ENCODE measurements around the gene FIG4.
"Not testable (repeated sequence)": the region's sequence is repeated elsewhere in the genome, so short reads cannot be mapped to it uniquely, and the experiment has no call there.

DNA sequence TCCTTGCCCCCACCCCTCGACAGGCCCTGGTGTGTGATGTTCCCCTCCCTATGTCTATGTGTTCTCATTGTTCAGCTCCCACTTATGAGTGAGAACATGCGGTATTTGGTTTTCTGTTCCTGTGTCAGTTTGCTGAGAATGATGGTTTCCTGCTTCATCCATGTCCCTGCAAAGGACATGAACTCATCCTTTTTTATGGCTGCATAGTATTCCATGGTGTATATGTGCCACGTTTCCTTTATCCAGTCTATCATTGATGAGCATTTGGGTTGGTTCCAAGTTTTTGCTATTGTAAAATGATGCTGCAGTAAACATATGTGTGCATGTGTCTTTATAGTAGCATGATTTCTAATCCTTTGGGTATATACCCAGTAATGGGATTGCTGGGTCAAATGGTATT, 34.2 kb downstream of the FIG4 start:
- TF ChIP-seq, protein P1, sequence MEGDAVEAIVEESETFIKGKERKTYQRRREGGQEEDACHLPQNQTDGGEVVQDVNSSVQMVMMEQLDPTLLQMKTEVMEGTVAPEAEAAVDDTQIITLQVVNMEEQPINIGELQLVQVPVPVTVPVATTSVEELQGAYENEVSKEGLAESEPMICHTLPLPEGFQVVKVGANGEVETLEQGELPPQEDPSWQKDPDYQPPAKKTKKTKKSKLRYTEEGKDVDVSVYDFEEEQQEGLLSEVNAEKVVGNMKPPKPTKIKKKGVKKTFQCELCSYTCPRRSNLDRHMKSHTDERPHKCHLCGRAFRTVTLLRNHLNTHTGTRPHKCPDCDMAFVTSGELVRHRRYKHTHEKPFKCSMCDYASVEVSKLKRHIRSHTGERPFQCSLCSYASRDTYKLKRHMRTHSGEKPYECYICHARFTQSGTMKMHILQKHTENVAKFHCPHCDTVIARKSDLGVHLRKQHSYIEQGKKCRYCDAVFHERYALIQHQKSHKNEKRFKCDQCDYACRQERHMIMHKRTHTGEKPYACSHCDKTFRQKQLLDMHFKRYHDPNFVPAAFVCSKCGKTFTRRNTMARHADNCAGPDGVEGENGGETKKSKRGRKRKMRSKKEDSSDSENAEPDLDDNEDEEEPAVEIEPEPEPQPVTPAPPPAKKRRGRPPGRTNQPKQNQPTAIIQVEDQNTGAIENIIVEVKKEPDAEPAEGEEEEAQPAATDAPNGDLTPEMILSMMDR (conservative IDR thresholded peaks at IDR 0.05; ENCODE audit: low read length) = not testable (repeated sequence)
- not testable (repeated sequence) for TF ChIP-seq EZH2phosphoT487 (IDR thresholded peaks at IDR 0.05; ENCODE audit: borderline replicate concordance)
